Thyroid gland (tissue), 4 donors: ENCODE measurements around the gene BCAM. TPM values are rescaled to one million over a fixed set of nuclear protein-coding genes. Genes with fewer than 3 reads are reported as not detected.
A peak's percentile ranks its signal among the peaks of the same experiment; 100 is the strongest.
"Not testable (repeated sequence)": the region's sequence is repeated elsewhere in the genome, so short reads cannot be mapped to it uniquely, and the experiment has no call there.

ENCODE experiments used
- DNase-seq, 2 donors: peaks; one replicate each; pipeline ENCODE4 v3.0.0-alpha.2; 2019
- H3K27ac ChIP-seq, 3 donors: fragments of 200-600 bp; sonication (generic); 1 replicate in 2 of 3; 2 replicates in 1 of 3; pipeline ENCODE4 v1.5.1; 2016 to 2019; ENCODE audit warnings: mild to moderate bottlenecking in 1 of 3, moderate library complexity in 1 of 3
- H3K27me3 ChIP-seq: fragments of 200-600 bp; sonication (generic); one replicate; pipeline ENCODE4 v1.5.1; 2019
- H3K36me3 ChIP-seq, 2 donors: fragments of 200-600 bp; sonication (generic); one replicate each; pipeline ENCODE4 v1.5.1; 2016 to 2019
- H3K4me1 ChIP-seq, 2 donors: fragments of 200-600 bp; sonication (generic); one replicate each; pipeline ENCODE4 v1.5.1; 2017 to 2019
- H3K4me3 ChIP-seq, 3 donors: fragments of 200-600 bp; sonication (generic); replicated peaks in 1 of 3; 1 replicate in 2 of 3; 2 replicates in 1 of 3; pipeline ENCODE4 v1.5.1; 2016; ENCODE audit warnings: mild to moderate bottlenecking in 1 of 3
- H3K9me3 ChIP-seq: fragments of 200-600 bp; sonication (generic); one replicate; pipeline ENCODE4 v1.5.1; 2017
- POLR2A ChIP-seq, 2 donors: fragments of 450-650 bp; IDR thresholded peaks; one replicate each; pipeline ENCODE4 v1.6.1; 2017; ENCODE audit warnings: antibody characterized with exemption in 2 of 2, mild to moderate bottlenecking in 2 of 2, moderate library complexity in 1 of 2
- WGBS, 2 donors: methylation state at CpG; one replicate each; pipeline ENCODE4 v1.1.5; 2017; 5-methylcytosine and 5-hydroxymethylcytosine counted together
- intact Hi-C: fragments of 100-400 bp; cut with DNase I; formaldehyde crosslinking; loops from one replicate; pipeline ENCODE4 v1.15.1; 2023
- total RNA-seq, 4 donors: library from RNA; depleted of rRNA; stranded (reverse); fragments of >200 nt; gene quantifications; one replicate each; pipeline ENCODE4 v1.2.3, GENCODE V29; 2016
- TF ChIP-seq, protein P1 (sequence below), 6 experiments: fragments of 200-600 bp in 3 of 6; fragments of 450-650 bp in 3 of 6; sonication (generic) in 3 of 6; IDR thresholded peaks; one replicate each; pipeline ENCODE4 v1.5.1; 2016 to 2019; ENCODE audit warnings: antibody characterized with exemption in 6 of 6, mild to moderate bottlenecking in 2 of 6, inconsistent platforms in 1 of 6, moderate library complexity in 1 of 6

Gene BCAM
- total RNA-seq, 4 donors from 2014 or later: 156 to 391 (median 285) TPM

DNA sequence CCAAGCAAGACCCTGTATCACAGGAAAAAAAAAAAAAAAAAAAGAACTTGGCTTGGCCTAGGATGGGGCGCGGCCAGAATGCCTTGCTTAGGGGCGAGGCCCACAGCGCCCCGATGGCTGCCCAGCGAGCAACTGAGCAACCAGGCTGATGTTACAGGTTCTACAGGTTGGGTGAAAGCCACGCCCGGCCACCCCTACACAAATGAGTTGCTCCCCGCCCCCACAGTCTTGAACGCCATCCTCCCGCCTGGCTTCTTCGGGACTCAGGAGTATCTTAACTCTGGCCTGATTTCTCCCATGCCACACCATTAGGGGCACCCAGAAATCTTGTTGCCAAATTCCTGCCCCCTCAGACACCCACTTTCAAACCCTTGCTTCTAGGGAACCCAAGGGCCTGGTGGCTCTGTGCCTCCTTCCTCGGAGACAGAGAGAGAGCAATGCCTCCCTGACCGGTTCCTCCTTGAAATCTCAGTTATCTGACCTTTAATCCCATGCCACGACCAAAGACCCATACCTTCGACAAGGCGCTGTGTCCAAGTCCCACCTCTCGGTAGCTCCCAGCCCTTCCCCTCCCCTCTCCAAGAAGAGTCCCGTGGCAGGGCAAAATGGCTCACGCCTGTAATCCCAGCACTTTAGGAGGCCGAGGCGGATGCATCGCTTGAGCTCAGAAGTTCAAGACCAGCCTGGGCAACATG, 32.4 kb upstream of the BCAM start:
- intact Hi-C loops: no loop called here
- Histone ChIP-seq H3K4me1 (peaks cover 3 to 5% of the 10 kb centered on the region in 2 donors), H3K4me3 (no peak overlapping the region), H3K36me3 (no peaks in the 10 kb centered on the region), H3K9me3 (no peaks in the 10 kb centered on the region), H3K27ac (no peak overlapping the region), H3K27me3 (no peaks in the 10 kb centered on the region)
- WGBS, 2 donors: 87 to 91% methylated on average over 23 of the region's 23 CpGs
- DNase-seq: no peak
- TF ChIP-seq, protein P1, sequence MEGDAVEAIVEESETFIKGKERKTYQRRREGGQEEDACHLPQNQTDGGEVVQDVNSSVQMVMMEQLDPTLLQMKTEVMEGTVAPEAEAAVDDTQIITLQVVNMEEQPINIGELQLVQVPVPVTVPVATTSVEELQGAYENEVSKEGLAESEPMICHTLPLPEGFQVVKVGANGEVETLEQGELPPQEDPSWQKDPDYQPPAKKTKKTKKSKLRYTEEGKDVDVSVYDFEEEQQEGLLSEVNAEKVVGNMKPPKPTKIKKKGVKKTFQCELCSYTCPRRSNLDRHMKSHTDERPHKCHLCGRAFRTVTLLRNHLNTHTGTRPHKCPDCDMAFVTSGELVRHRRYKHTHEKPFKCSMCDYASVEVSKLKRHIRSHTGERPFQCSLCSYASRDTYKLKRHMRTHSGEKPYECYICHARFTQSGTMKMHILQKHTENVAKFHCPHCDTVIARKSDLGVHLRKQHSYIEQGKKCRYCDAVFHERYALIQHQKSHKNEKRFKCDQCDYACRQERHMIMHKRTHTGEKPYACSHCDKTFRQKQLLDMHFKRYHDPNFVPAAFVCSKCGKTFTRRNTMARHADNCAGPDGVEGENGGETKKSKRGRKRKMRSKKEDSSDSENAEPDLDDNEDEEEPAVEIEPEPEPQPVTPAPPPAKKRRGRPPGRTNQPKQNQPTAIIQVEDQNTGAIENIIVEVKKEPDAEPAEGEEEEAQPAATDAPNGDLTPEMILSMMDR (IDR thresholded peaks at IDR 0.05): no peak
- TF ChIP-seq POLR2A (IDR thresholded peaks at IDR 0.05): no peak

DNA sequence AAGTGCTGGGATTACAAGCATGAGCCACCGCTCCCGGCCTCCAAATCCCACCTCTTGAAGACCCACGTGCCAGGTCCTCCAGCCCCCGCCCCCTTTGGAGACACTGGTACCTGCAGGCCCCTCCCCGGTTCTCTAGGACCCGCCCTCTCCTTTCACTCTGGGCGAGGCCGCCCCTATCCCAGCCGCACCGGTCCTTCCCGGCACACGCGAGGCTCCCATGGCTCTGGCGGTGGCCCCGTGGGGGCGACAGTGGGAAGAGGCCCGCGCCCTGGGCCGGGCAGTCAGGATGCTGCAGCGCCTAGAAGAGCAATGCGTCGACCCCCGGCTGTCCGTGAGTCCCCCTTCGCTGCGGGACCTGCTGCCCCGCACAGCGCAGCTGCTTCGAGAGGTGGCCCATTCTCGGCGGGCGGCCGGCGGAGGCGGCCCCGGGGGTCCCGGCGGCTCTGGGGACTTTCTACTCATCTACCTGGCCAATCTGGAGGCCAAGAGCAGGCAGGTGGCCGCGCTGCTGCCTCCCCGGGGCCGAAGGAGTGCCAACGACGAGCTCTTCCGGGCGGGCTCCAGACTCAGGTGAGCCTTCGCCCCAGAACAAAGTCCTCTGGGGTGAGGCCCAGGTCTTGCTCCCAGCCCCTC, 31.1 kb upstream of the BCAM start, which contains the start of gene CBLC:
Gene CBLC (plus strand): TSS at position 176 of the 633 bp plus-strand sequence. CDS start 42 bp downstream, at position 218.
- WGBS, 2 donors: 8 to 27% methylated on average over 12 to 18 of the region's 47 CpGs
- H3K27ac ChIP-seq: peak within 1 kb of the TSS in 1 of 3 donors; percentile 17

DNA sequence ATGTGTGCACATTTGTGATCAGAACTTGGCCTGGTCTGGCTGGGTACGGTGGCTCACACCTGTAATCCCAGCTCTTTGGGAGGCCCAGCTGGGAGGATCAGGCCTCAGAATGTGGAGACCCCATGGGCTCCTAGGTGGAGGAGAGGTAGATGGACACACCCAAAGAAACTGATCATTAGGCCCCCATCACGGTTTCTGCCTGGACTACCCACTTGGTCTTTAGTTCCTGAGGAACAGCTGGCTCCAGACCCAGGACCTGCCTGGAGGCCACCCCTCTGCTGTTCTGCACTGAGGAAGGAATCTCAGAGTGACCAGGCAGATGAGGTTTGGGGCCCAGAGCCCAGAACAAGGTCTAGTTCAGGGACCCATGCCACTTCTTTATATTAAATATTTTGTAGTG, 29.8 kb upstream of the BCAM start:
- H3K4me3 ChIP-seq: no peak overlapping the region

More for the DNA sequence above, 31.1 kb upstream of the BCAM start, which contains the start of gene CBLC:
- Histone ChIP-seq H3K27me3 (no peaks in the 10 kb centered on the region), H3K9me3 (no peaks in the 10 kb centered on the region), H3K4me1 (peaks cover 3 to 5% of the 10 kb centered on the region in 2 donors), H3K36me3 (no peaks in the 10 kb centered on the region), H3K4me3 (peak within 1 kb of the TSS in 1 of 3 donors; percentile 26)
- TF ChIP-seq, protein P1 (IDR thresholded peaks at IDR 0.05): no peak
- peak in 1 of 2 donors; percentile 36 for TF ChIP-seq POLR2A (IDR thresholded peaks at IDR 0.05)
- intact Hi-C loops: no loop called here
- DNase-seq: peak; percentile 78 to 82

DNA sequence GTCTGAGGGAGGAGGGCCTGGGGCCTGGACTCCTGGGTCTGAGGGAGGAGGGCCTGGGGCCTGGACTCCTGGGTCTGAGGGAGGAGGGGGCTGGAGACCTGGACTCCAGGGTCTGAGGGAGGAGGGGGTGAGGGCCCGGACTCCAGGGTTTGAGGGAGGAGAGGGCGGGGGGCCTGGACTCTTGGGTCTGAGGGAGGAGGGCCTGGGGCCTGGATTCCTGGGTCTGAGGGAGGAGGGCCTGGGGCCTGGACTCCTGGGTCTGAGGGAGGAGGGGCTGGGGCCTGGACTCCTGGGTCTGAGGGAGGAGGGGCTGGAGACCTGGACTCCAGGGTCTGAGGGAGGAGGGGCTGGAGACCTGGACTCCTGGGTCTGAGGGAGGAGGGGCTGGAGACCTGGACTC, 27.2 kb upstream of the BCAM start:
- DNase-seq, H3K9me3 ChIP-seq, H3K4me1 ChIP-seq, H3K27me3 ChIP-seq, H3K4me3 ChIP-seq, H3K36me3 ChIP-seq, H3K27ac ChIP-seq: not testable (repeated sequence)
- 100% methylated on average over 1 of the region's 2 CpGs; no CpG with 5 or more reads in 1 of the 2 donors for WGBS, 2 donors
- intact Hi-C loops: loop anchor here (10.0 kb wide), 2 partner anchors 173 to 207 kb away; partner anchors contain the start of gene CLPTM1

More for the DNA sequence above, 29.8 kb upstream of the BCAM start:
- TF ChIP-seq, protein P1 (IDR thresholded peaks at IDR 0.05): no peak
- TF ChIP-seq POLR2A (IDR thresholded peaks at IDR 0.05): no peak
- H3K9me3 ChIP-seq: no peaks in the 10 kb centered on the region
- no peaks in the 10 kb centered on the region for H3K36me3 ChIP-seq
- no peak for DNase-seq
- H3K4me1 ChIP-seq: peaks cover 3 to 5% of the 10 kb centered on the region in 2 donors
- no peaks in the 10 kb centered on the region for H3K27me3 ChIP-seq
- WGBS, 2 donors: 90 to 93% methylated on average over 2 of the region's 2 CpGs
- no peak overlapping the region for H3K27ac ChIP-seq
- intact Hi-C loops: no loop called here

DNA sequence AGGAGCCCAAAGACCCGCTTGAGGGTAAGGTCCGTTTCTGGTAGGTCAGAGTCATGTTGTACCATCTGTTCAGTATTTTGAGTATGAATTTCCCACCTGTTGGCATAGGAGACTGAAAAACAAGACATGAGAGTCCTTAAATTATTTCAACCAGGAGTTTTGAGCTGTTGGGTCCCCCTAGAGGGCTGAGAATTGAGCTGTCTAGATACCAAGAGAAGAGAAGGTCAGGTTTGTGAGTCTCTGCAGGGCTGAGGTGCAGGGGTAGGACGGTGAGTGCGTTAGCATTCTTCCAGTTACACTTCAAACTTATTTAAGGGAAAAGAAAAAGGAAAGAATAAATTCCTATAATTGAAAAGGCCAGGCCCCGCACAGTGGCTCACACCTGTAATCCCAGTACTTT, 26.2 kb upstream of the BCAM start:
- Histone ChIP-seq H3K4me3 (no peak overlapping the region), H3K27ac (no peak overlapping the region), H3K9me3 (no peaks in the 10 kb centered on the region), H3K27me3 (no peaks in the 10 kb centered on the region), H3K36me3 (no peaks in the 10 kb centered on the region), H3K4me1 (peaks cover 3 to 6% of the 10 kb centered on the region in 2 donors)
- intact Hi-C loops: loop anchor here (10.0 kb wide), 2 partner anchors 172 to 208 kb away; partner anchors contain the start of gene CLPTM1
- no peak for DNase-seq
- TF ChIP-seq POLR2A (IDR thresholded peaks at IDR 0.05): no peak
- TF ChIP-seq, protein P1 (IDR thresholded peaks at IDR 0.05): no peak
- 91% methylated on average over 5 of the region's 5 CpGs for WGBS, 2 donors
